Right lobe of liver (tissue), 6 donors: Measurements from ENCODE around the gene GGT6. TPM values are rescaled to one million over a fixed set of nuclear protein-coding genes. Genes with fewer than 3 reads are reported as not detected.
"Not testable (repeated sequence)": the region's sequence is repeated elsewhere in the genome, so short reads cannot be mapped to it uniquely, and the experiment has no call there.

ENCODE experiments used
- ATAC-seq, 4 donors: fragments of 200-7000 bp; cut with Tn5 transposase; one replicate each; pipeline ENCODE4 v1.9.1; 2020; ENCODE audit warnings: mild to moderate bottlenecking in 4 of 4, moderate library complexity in 4 of 4
- DNase-seq, 3 donors: peaks; one replicate each; pipeline ENCODE4 v3.0.0-alpha.2; 2020
- H3K27ac ChIP-seq, 3 donors: fragments of 200-600 bp; one replicate each; pipeline ENCODE4 v1.8.0; 2022
- H3K27me3 ChIP-seq, 2 donors: fragments of 200-600 bp; one replicate each; pipeline ENCODE4 v1.8.0; 2022
- H3K36me3 ChIP-seq, 4 donors: fragments of 200-600 bp; sonication (generic) in 1 of 4; one replicate each; pipeline versions ENCODE4 v1.5.1 to v1.8.0; 2017 to 2022; ENCODE audit warnings: control low read depth in 1 of 4
- H3K4me1 ChIP-seq, 4 donors: fragments of 200-600 bp; sonication (generic) in 1 of 4; one replicate each; pipeline versions ENCODE4 v1.5.1 to v1.8.0; 2017 to 2022; ENCODE audit warnings: control low read depth in 1 of 4
- H3K4me3 ChIP-seq, 3 donors: fragments of 200-600 bp; one replicate each; pipeline ENCODE4 v1.8.0; 2022
- H3K9me3 ChIP-seq, 4 donors: fragments of 200-600 bp; sonication (generic) in 1 of 4; one replicate each; pipeline versions ENCODE4 v1.5.1 to v1.8.0; 2017 to 2022; ENCODE audit warnings: control low read depth in 1 of 4
- POLR2A ChIP-seq: fragments of 450-650 bp; IDR thresholded peaks from one replicate; pipeline ENCODE4 v1.6.1; 2017; ENCODE audit warnings: antibody characterized with exemption, mild to moderate bottlenecking
- WGBS: methylation state at CpG from one replicate; pipeline ENCODE4 v1.1.6; 2018; ENCODE audit warnings: low coverage, low lambda C conversion rate; ENCODE audit not compliant: insufficient coverage; ENCODE audit errors: missing lambda C conversion rate; 5-methylcytosine and 5-hydroxymethylcytosine counted together
- intact Hi-C, 2 donors: fragments of 100-400 bp; cut with DNase I; formaldehyde crosslinking; loops; one replicate each; pipeline versions ENCODE4 v1.11.2 to v1.14.1; 2022
- total RNA-seq, 6 experiments: library from RNA; depleted of rRNA in 2 of 6; stranded (reverse); fragments of >200 nt in 2 of 6; fragmentation: NEBNext Ultra II Directional in 3 of 6; extraction: Animal tissue kit (Norgen Biotek cat#: 25700) in 3 of 6; gene quantifications; one replicate each; pipeline versions ENCODE4 v1.1.0 to v1.2.4, GENCODE V29; 2016 to 2023
- TF ChIP-seq, protein P1 (sequence below), 4 donors: fragments of 200-600 bp in 3 of 4; fragments of 450-650 bp in 1 of 4; IDR thresholded peaks; one replicate each; pipeline versions ENCODE4 v1.5.1 to v1.8.0; 2016 to 2022; ENCODE audit warnings: antibody characterized with exemption in 4 of 4, mild to moderate bottlenecking in 2 of 4
- donor health status: DM: no; HTN: yes; CAD: no.
- donor health status: DM: no; HTN: no; CAD: no.
- donor health status: DM: no; HTN: no; CAD: no.
- donor health status: DM: no; HTN: yes; CAD: no.
- donor health status: DM: no; HTN: yes; CAD: no.

Gene GGT6
- total RNA-seq, 6 experiments from 2014 or later, result 0.09 to 0.92 (median 0.27) TPM

DNA sequence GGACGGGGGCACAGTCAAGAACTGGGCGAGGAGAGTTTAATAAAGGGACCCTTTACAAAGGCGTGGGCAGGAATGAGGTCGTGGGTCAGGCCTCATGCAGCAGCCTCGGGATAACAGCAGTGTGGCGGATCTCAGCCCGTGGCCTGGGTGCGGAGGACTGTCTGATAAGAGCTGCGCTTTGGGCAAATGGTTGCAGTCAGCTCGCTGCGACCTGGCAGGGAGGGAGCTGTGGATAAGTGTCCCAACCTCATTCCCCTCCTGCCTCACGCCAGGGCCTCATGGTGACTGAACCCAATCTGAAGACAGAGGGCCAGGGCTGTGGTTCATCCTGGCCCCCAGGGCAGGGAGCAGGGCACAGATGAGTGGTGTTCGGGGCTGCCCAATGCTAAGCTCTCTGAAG, 37.6 kb upstream of the GGT6 start:
- H3K27ac ChIP-seq, result no peak overlapping the region
- intact Hi-C loops, result no loop called here
- H3K4me3 ChIP-seq, result no peak overlapping the region
- no peaks in the 10 kb centered on the region for H3K9me3 ChIP-seq
- ATAC-seq, result no peak
- H3K36me3 ChIP-seq, result no peaks in the 10 kb centered on the region
- no CpG with 5 or more reads among the region's 13 CpGs for WGBS
- TF ChIP-seq POLR2A, result no peak
- TF ChIP-seq, protein P1, sequence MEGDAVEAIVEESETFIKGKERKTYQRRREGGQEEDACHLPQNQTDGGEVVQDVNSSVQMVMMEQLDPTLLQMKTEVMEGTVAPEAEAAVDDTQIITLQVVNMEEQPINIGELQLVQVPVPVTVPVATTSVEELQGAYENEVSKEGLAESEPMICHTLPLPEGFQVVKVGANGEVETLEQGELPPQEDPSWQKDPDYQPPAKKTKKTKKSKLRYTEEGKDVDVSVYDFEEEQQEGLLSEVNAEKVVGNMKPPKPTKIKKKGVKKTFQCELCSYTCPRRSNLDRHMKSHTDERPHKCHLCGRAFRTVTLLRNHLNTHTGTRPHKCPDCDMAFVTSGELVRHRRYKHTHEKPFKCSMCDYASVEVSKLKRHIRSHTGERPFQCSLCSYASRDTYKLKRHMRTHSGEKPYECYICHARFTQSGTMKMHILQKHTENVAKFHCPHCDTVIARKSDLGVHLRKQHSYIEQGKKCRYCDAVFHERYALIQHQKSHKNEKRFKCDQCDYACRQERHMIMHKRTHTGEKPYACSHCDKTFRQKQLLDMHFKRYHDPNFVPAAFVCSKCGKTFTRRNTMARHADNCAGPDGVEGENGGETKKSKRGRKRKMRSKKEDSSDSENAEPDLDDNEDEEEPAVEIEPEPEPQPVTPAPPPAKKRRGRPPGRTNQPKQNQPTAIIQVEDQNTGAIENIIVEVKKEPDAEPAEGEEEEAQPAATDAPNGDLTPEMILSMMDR (IDR thresholded peaks at IDR 0.05), result no peak
- no peaks in the 10 kb centered on the region for H3K27me3 ChIP-seq
- H3K4me1 ChIP-seq, result no peaks in the 10 kb centered on the region
- DNase-seq, result no peak

GRCh38 chr17:4596636-4597380, 36.4 kb upstream of the GGT6 start:
- H3K27ac ChIP-seq, result no peak overlapping the region
- no peaks in the 10 kb centered on the region for H3K9me3 ChIP-seq
- no peaks in the 10 kb centered on the region for H3K4me1 ChIP-seq
- no peaks in the 10 kb centered on the region for H3K36me3 ChIP-seq
- intact Hi-C loops, result no loop called here
- 80% methylated on average over 6 of the region's 36 CpGs for WGBS
- DNase-seq (no peak), ATAC-seq (no peak)
- no peaks in the 10 kb centered on the region for H3K27me3 ChIP-seq
- no peak overlapping the region for H3K4me3 ChIP-seq
- TF ChIP-seq, protein P1 (IDR thresholded peaks at IDR 0.05), result no peak
- no peak for TF ChIP-seq POLR2A

DNA sequence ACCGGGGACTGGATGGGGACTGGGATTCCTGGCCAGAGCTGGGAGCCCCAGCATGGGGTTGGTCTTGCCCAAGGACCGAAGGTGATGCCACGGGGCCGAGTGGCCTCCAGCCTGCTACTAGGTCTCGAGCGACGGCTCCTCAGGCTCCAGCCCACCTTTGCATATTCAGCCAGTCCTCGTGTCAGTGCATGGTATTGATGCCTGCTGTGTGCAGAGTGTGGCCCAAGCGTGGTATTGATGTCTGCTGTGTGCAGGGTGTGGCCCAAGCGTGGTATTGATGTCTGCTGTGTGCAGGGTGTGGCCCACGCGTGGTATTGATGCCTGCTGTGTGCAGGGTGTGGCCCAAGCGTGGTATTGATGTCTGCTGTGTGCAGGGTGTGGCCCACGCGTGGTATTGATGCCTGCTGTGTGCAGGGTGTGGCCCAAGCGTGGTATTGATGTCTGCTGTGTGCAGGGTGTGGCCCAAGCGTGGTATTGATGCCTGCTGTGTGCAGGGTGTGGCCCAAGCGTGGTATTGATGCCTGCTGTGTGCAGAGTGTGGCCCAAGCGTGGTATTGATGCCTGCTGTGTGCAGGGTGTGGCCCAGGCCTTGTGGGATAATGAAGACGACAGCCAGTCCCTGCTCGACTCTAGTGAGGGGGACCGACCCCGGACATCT, 35.4 kb upstream of the GGT6 start:
- H3K27ac ChIP-seq, H3K36me3 ChIP-seq, DNase-seq, H3K4me1 ChIP-seq, H3K9me3 ChIP-seq, H3K4me3 ChIP-seq, ATAC-seq, intact Hi-C loops, H3K27me3 ChIP-seq: not testable (repeated sequence)
- WGBS, result 100% methylated on average over 2 of the region's 23 CpGs

DNA sequence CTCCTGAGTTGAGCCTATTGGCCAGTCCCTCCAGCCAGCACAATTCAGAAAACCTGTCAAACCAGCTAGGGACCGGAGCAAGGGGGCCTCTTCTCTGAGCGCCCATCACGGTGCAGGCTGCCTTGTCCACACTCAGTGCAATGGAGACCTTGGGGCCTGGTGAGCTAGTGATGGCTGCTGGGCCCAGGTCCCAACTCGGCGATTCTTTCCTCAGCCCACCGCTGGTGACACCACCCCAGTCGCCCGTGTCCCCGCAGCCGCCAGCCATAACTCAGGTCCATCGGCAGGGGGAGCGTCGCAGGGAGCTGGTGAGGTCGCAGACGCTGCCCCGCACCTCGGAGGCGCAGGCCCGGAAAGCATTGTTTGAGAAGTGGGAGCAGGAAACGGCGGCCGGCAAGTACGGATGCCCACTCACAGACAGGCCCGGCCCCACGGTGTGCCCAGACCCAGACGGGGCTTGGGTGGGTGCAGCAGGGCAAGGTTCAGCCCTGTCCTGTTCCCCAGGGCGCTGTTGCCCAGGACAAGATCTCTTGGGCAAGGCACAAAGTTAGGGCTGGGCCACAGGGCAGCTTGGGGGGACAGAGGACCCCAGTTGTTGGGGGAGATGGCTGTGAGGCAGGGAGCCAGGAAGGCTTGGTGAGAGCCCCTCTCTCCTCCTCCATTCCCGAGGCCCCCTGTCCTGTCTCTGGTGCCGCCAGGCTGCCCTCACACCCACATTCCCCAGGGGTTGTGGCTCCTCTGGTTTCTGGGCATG, 34.7 kb upstream of the GGT6 start:
- peak in 3 of 4 donors; percentile 37 to 57 (median 52) for ATAC-seq
- H3K9me3 ChIP-seq, result no peaks in the 10 kb centered on the region
- no peak for TF ChIP-seq POLR2A
- TF ChIP-seq, protein P1 (IDR thresholded peaks at IDR 0.05), result peak in 3 of 4 donors; percentile 12 to 22 (median 21)
- DNase-seq, result peak in 1 of 3 donors; percentile 47
- H3K4me1 ChIP-seq, result no peaks in the 10 kb centered on the region
- no peaks in the 10 kb centered on the region for H3K27me3 ChIP-seq
- H3K36me3 ChIP-seq, result no peaks in the 10 kb centered on the region
- no peak overlapping the region for H3K4me3 ChIP-seq
- WGBS, result 31% methylated on average over 11 of the region's 29 CpGs
- intact Hi-C loops, result no loop called here
- H3K27ac ChIP-seq, result no peak overlapping the region

DNA sequence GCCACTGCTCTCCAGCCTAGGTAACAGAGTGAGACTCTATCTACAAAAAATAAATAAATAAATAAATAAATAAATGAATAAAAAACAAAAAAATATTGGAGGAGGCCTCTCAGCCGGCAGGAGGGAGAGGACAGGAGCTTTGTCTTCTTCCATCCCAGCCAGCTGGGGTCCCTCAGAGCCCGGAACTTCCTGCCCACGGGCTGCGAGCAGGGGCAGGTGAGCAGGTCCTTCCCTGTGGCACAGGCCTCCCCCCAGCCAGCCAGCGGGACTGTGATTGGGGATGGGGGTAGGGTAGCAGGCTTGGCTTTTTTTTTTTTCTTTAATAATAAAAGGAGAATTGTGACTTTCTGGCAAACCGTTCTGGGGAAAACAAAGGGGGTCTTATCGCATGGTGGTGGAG, 34.0 kb upstream of the GGT6 start:
- intact Hi-C loops, result no loop called here
- ATAC-seq, result no peak
- no peak for DNase-seq

More for the DNA sequence above, 34.0 kb upstream of the GGT6 start:
- Histone ChIP-seq H3K36me3 (no peaks in the 10 kb centered on the region), H3K27me3 (no peaks in the 10 kb centered on the region), H3K9me3 (no peaks in the 10 kb centered on the region), H3K27ac (no peak overlapping the region), H3K4me3 (no peak overlapping the region), H3K4me1 (no peaks in the 10 kb centered on the region)
- TF ChIP-seq POLR2A, result no peak
- TF ChIP-seq, protein P1 (IDR thresholded peaks at IDR 0.05), result no peak
- 83% methylated on average over 1 of the region's 7 CpGs for WGBS
